NCI-H1436 (cell line): ENCODE measurements around the gene RIN3.

Experiments
- DNase-seq: peaks from one replicate; lab custom pipeline; 2025; lab: John Stamatoyannopoulos, UW

Gene RIN3

DNA sequence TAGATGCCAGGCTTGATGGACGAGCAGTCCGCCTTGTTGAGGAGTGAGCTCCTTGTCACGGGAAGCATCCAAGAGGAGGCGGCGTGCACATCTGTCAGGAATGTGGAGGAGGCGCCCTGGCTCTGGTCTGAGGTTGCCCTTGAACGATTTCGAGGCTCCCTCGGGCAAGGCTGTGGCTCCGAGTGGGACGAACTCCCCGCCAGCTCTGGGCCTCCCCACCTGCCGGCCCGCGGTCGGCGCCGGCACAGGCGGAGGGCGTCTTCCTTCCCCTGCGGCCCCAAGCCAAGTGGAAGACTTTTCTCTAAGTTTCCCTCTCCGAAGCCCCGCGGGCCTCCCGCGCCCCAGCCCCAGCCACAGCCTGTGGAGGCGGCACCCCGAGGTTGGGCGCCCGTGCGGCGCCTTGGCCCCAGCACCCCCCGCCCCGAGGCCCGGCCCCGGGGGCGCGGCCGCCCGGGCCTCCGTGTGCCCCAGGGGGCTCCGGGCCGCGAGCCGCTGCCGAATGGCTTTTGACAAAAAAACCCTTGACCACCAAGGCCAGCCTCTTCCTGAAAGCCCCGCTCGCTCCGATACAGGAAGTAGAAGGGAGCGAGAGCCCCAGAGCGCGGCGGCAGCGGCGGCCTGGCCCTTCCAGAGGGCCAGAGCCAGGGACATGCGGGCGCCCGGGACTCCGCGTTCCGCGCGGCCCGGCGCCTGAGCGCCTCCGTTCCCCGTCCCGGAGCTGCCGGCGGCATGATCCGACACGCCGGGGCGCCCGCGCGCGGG is at the start of gene RIN3:
Gene RIN3, plus strand, starts transcription at position 578 of the 762 bp plus-strand sequence. Its CDS starts 152 bp downstream, at position 730.
- no peak for DNase-seq

GRCh38 chr14:92464156-92464555 is 49.4 kb upstream of the RIN3 start:
- no peak for DNase-seq

GRCh38 chr14:92464716-92465115 is 48.9 kb upstream of the RIN3 start:
- DNase-seq = no peak

DNA sequence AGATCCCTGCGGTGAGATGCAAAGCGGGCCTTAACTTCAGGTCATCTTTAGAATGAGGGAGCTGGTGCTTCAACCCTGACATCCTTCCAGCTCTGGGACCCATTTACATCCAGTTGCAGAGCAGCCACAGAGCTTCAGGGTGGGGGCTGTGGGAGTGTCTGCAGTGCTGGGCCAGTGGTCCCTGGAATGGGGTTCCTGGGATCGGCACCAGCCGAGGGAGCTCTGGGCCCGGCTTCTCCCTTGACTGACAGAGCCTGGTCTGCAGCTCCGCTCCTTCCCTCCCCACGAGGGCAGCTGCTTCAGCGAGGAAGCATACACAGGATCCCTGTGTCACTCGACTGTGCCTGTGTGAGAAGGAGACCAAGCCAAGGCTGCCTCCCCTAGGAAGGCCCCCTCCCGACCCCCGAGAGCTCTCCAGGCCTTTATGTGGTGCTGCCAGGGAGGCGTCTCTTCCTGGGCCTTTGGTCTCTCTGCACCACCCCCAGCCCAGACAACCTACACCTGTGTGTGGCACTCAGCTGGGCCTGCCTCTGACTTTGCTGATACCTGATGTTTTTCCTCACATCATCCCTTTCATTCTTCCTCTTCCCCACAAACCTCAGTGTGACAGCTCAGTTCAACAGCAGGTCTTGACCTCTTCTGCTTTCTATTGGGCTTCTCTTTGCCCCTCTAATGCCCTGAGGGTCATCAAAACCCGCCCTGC is 48.1 kb upstream of the RIN3 start:
- no peak for DNase-seq

DNA sequence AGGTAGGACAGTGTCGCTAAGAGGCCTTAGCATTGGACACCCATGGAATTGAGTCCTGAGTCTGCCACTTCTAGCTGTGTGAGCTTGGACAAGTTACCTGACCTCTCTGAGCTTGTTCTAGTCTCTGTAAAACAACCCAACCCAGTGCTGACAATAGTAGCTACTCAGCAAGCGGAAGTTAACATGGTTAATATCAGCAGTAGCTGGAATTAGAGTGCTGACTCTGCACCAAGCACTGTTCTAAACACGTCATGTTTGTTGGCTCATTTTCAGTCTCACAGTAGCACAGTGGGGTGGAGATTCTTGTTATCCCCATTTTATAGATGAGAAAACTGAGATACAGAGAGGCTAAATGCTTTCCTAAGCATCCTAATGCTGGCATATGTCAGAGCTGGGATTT is 47.5 kb upstream of the RIN3 start:
- DNase-seq = no peak

GRCh38 chr14:92469515-92469914 is 44.1 kb upstream of the RIN3 start:
- no peak for DNase-seq

DNA sequence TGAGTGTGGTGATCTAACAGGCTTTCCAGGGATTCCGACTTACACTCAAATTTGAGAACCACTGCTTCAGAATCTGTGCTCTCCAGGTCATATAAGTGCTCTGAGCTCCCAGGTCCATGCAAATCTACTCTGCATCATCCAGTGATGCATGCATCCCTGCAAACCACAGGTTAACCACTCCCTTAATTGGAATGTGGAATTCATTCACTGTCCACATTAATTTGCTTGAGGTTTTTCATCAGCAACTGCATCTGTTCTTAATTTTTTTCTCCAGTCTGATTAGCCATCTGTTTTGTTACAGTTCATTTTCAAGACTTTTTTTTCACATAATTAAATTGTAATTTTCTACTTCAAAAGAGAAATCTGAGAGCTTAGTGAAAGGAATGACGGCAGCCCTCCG is 43.4 kb upstream of the RIN3 start:
- DNase-seq = no peak

GRCh38 chr14:92470811-92471210 is 42.8 kb upstream of the RIN3 start:
- no peak for DNase-seq

GRCh38 chr14:92471919-92472318 is 41.7 kb upstream of the RIN3 start:
- no peak for DNase-seq

- DNase-seq = no peak
These were observed 40.7 kb upstream of the RIN3 start for GRCh38 chr14:92472860-92473259.

GRCh38 chr14:92473261-92473968 is 40.2 kb upstream of the RIN3 start:
- DNase-seq = no peak

DNA sequence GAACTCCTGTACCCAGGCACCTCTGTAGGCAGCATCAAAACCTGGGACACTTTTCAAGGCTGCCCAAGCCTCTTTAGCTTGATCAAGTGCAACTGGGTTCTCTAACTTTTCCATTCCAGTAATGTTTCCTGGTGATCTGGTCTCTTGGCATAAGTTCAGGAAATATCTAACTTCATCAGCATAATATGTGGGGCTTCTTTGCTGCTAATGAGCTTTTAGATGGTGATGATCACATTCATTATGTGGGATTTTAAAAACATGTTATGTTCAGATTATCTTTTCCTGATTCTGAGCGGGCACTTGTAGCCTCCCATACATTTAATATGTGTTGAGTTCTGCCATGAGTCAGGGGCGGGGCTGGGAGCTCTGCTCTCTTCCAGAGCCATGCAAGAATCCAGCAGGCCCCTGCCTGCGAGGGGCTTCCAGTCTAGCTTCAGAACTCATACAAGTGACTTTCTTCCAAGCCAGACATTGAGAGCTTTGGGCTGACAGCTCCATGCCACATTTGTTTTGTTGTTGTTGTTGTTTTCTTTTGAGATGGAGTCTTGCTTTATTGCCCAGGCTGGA is 39.5 kb upstream of the RIN3 start:
- DNase-seq = no peak

- DNase-seq = no peak
These were observed 38.5 kb upstream of the RIN3 start for GRCh38 chr14:92475037-92475436.

- no peak for DNase-seq
These were observed 38.0 kb upstream of the RIN3 start for GRCh38 chr14:92475451-92476187.

GRCh38 chr14:92480856-92481255 is 32.7 kb upstream of the RIN3 start:
- no peak for DNase-seq

GRCh38 chr14:92481386-92481785 is 32.2 kb upstream of the RIN3 start:
- DNase-seq = no peak

DNA sequence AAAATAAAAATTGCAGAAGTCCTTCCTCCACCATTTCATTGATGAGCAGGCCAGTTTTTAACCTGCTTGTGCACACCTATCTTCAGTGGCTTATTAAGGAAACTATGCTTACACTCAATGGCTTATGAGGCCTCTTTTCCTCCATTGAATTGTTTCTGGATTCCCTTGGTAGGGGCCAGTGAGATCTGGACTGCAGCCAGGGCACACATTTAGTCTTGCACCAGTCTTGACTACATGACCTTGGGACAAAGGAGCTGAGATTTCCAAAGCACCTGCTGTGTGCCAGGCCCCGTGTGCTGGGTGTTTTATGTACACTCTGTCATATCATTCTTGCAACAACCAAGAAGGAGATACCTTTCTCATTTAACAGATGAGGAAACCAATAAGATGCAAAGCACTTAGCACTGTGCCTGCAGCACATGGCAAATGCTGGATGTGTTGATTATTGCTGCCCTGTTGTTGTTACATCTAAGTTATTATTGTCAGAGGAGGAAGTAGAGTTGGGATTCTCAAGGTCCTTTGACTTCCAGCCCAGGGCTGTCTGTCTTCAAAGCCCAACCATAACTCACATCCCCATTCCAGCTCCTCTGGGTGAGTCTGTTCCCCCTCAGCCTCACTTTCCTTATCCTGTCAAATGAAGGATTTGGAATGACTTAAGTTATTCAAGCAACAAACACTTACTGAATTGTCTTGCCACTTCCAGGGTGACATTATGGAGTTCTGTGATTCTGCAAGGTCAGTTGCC is 31.6 kb upstream of the RIN3 start:
- DNase-seq = no peak

DNA sequence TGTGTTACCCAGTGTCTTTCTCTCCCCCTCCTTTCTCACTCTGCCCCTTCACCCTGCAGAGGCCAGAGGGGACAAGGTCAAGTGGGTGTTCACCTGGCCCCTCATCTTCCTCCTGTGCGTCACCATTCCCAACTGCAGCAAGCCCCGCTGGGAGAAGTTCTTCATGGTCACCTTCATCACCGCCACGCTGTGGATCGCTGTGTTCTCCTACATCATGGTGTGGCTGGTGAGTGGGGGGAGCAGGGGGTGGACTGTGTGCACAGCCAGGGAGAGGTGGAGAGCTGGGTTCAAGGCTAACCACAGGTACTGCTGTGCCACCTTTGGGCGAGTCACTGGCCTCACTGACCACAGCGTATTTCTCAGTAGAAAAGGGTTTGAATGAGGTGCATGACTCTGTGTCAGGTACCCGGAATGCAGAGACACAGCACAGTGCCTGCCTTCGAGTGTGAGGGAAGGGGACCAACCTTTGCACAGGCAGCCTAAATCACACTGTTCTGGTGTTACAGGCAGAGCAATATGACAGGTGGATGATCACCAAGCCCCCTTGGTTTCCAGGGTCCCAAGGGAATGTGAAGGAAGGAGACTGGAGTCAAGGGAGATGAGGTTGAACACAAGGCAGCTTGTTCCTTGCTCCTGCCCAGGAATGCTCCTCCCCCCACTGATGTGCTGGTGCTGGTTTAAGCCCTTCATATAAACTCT is 30.8 kb upstream of the RIN3 start:
- DNase-seq = no peak

- no peak for DNase-seq
These were observed 29.3 kb upstream of the RIN3 start for GRCh38 chr14:92484132-92484823.

DNA sequence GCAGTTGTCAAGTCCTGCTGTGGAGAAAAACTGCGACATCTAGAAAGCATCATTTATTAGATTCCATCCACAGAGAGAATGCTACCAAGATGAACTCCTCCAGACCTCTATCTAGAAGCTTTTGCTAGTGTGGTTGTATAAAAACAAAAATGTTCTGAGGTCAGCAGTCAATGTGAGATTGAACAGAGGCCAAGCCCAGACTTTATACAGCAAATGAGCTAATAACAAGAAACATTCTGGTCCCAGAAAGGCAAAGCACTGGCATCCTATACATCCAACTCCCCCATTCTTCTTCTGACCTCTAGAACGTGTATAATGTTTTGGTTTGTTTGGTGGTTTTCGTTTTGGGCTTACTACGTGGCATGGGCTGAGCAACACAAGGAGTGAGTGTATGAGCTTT is 26.7 kb upstream of the RIN3 start:
- DNase-seq = no peak
